ENCODE results near the gene KCNAB1. TPM values are rescaled to one million over a fixed set of nuclear protein-coding genes. Genes with fewer than 3 reads are reported as not detected.

Gene KCNAB1
- total RNA-seq, 2 experiments from 2014 or later, result not detected

GRCh38 chr3:156382458-156383346 is 262.3 kb downstream of the KCNAB1 start:
- CTCF ChIA-PET, result interaction anchor here (0.8 to 1.2 kb wide), 3 partner anchors 52 to 232 kb away, joined by 3 read pairs; no protein-coding TSS in a partner anchor

GRCh38 chr3:156383441-156384025 is 263.2 kb downstream of the KCNAB1 start:
- CTCF ChIA-PET, result interaction anchor here (0.9 kb wide), 1 partner anchor 126 kb away, joined by 3 read pairs; no protein-coding TSS in a partner anchor

More at GRCh38 chr3:156382458-156383346, 262.3 kb downstream of the KCNAB1 start:
- POLR2A ChIA-PET, result interaction anchor here (0.6 kb wide), 1 partner anchor 411 kb away, joined by 5 read pairs; no protein-coding TSS in a partner anchor

GRCh38 chr3:156388497-156389448 is 268.4 kb downstream of the KCNAB1 start:
- ChIA-PET CTCF (interaction anchor here (1.1 kb wide), 1 partner anchor 236 kb away, joined by 3 read pairs; no protein-coding TSS in a partner anchor), POLR2A (interaction anchor here (0.6 kb wide), 1 partner anchor 51 kb away, joined by 5 read pairs; no protein-coding TSS in a partner anchor)

More at GRCh38 chr3:156383441-156384025, 263.2 kb downstream of the KCNAB1 start:
- POLR2A ChIA-PET, result interaction anchor here (0.6 kb wide), 1 partner anchor 412 kb away, joined by 5 read pairs; no protein-coding TSS in a partner anchor

DNA sequence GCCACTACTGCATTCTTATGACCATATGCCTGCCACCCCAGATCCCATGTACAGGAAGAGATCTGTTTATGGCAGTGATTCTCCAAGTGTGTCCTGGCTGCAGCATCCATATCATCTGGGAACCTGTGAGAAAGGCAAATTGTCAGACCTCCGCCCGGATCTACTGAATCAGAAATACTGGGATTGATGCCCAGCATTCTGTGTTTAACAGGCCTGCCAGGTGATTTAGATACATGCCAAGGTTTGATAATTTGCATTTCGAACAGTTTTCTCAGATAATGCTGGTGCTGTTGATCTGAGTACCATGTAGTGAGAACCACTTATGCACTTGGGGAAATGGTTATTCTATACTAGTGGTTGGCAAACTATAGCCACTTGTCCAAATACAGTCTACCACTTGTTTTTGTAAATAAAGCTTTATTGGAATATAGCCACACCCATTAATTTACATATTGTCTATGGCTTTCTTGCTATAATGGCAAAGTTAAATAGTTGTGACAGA is 269.1 kb downstream of the KCNAB1 start:
- CTCF ChIA-PET, result no interaction called here

GRCh38 chr3:156390846-156391245 is 270.5 kb downstream of the KCNAB1 start:
- CTCF ChIA-PET, result no interaction called here
- POLR2A ChIA-PET, result no interaction called here

More for the DNA sequence above, 269.1 kb downstream of the KCNAB1 start:
- POLR2A ChIA-PET, result no interaction called here

- POLR2A ChIA-PET, result no interaction called here
- CTCF ChIA-PET, result interaction anchor here (0.6 kb wide), 1 partner anchor 166 kb away, joined by 4 read pairs; no protein-coding TSS in a partner anchor
These were observed 275.8 kb downstream of the KCNAB1 start for GRCh38 chr3:156395961-156396710.

GRCh38 chr3:156396851-156397250 is 276.5 kb downstream of the KCNAB1 start:
- CTCF ChIA-PET, result interaction anchor here (1.0 kb wide), 1 partner anchor 112 kb away, joined by 3 read pairs; no protein-coding TSS in a partner anchor
- POLR2A ChIA-PET, result no interaction called here

GRCh38 chr3:156397534-156397933 is 277.2 kb downstream of the KCNAB1 start:
- POLR2A ChIA-PET, result no interaction called here
- CTCF ChIA-PET, result interaction anchor here (1.0 kb wide), 1 partner anchor 111 kb away, joined by 3 read pairs; no protein-coding TSS in a partner anchor

DNA sequence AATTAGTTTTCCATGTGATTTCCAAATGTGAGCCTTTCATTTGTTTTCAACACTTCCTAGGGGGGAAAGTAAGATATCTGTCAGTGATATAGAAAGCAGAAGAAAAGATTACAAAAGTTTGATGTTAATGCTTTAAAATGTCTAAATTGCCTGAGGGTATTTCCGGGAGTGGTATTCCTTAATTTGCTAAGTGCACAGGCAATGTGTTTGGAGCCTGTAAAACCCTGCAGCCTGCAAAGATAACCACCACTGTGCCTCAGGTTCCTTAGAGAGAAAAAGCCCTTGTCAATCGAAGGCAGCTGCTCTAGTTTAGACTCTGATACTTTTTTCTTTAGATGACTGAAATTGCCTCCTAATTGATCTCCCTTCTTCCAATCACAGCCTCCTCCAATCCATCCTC is 279.7 kb downstream of the KCNAB1 start:
- CTCF ChIA-PET, result interaction anchor here (0.6 kb wide), 1 partner anchor 140 kb away, joined by 3 read pairs; no protein-coding TSS in a partner anchor

GRCh38 chr3:156400735-156401134 is 280.4 kb downstream of the KCNAB1 start:
- POLR2A ChIA-PET, result no interaction called here
- CTCF ChIA-PET, result interaction anchor here (0.6 kb wide), 1 partner anchor 139 kb away, joined by 3 read pairs; no protein-coding TSS in a partner anchor

More for the DNA sequence above, 279.7 kb downstream of the KCNAB1 start:
- POLR2A ChIA-PET, result no interaction called here

GRCh38 chr3:156404217-156404616 is 283.8 kb downstream of the KCNAB1 start:
- ChIA-PET POLR2A (no interaction called here), CTCF (no interaction called here)

DNA sequence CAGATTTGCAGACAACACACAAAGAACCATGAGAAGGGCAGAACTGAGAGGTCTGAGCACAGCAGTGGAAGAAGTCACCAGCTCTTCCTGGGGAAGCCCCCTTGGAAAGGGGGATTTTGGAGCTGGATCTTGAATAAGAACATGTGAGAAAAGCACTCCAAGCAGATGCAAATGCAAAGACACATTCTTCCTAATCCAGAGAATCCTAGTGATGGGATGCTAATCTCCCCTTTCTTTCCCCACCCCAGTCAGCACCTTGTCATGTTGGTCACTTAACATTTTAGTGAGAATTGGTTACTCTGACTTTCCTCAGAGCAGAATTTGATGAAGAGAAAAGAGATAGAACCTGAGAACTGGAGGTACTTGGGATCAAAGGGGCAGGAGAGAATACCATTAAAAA is 286.0 kb downstream of the KCNAB1 start:
- CTCF ChIA-PET, result no interaction called here

DNA sequence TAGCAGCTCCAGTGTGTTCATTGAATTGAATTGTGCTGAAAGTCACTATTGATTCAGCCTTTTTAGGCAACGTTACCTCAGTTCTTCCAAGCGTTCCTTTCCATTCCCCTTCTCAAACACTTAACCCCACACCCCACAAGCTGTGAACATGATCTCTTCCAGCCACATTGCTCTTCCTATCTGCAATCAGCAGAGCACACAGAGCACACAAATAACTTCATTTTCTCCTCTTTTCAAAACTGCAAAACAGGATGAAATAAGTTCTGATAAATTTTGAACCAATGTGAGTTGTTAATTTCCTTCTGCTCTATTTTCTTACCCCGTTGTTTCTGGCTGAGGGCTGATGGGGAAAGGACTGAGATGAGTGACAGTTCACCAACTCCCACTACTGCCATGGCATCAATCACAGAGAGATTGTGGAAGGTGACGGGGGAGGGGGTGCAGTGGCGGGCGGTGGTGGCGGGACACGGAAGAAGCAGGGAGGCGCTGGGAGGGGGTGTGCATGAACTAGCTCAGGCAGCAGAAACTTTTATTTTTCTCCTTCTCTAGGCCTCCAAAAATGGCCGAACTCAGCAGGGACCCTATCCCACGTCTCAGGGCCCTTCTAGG is 287.3 kb downstream of the KCNAB1 start:
- POLR2A ChIA-PET, result no interaction called here

More for the DNA sequence above, 286.0 kb downstream of the KCNAB1 start:
- POLR2A ChIA-PET, result no interaction called here

DNA sequence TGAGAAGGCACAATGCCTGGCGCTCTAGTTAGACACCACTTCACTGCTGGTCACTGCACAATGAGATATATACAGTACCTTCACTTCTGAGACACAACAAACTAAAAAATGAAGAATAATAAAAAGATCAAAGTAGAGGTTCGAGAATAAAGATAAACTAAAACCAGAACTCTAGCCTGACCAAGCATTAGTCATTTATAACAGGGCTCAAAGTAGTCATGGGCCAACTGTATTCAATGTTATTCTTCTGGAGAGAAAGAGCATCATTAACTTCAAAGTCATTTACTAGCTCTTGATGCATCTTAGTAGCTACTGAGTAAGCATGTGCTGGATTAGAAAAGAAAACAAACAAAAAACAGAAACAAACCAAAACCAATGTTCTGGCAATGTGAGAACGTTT is 289.3 kb downstream of the KCNAB1 start:
- POLR2A ChIA-PET, result no interaction called here
- CTCF ChIA-PET, result no interaction called here

More for the DNA sequence above, 287.3 kb downstream of the KCNAB1 start:
- CTCF ChIA-PET, result no interaction called here

GRCh38 chr3:156412600-156412999 is 292.2 kb downstream of the KCNAB1 start:
- ChIA-PET POLR2A (no interaction called here), CTCF (interaction anchor here (0.5 kb wide), 1 partner anchor 276 kb away, joined by 3 read pairs; no protein-coding TSS in a partner anchor)

- CTCF ChIA-PET, result no interaction called here
- POLR2A ChIA-PET, result no interaction called here
These were observed 293.0 kb downstream of the KCNAB1 start for GRCh38 chr3:156413293-156413892.

DNA sequence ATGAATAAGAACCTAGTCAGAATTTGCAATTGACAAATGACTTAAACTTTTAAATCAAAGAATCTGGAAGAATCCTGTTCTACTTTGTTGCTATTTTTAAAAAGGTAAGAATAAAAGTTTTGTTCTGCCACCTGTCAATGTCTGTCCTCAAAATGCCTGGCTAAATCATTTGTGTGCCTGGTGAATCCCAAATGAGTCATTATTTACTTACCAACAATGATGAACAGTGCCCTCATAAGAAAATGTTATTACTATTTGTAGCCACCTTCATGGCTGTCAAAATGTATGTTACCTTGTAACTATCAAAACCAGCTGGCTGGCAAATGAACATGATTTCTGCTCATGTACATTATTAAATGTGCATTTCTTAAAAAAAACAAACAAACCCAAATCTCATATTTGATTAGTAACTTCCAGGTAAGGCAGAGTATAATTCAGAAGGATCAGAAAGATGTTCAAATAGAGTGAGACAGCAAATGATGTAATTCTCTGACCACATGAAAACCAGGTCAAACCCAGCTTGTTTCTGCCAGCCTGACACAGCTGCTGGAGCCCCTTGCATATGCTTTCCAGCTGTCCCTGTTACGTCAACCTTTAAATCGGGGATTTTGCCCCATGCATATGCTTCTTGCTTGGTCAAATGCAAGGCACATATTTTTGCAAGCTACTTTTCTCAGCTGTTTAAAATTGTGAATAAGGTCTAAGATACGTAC is 296.6 kb downstream of the KCNAB1 start:
- ChIA-PET CTCF (interaction anchor here (0.6 kb wide), 1 partner anchor 415 kb away, joined by 6 read pairs; no protein-coding TSS in a partner anchor), POLR2A (no interaction called here)

Data from activated CD8-positive, alpha-beta memory T cell treated with anti-CD3 and anti-CD28 coated beads for 36 hours (primary cell).